K562 (cell line): ENCODE results near the gene STT3A. TPM values are rescaled to one million over a fixed set of nuclear protein-coding genes. Genes with fewer than 3 reads are reported as not detected.
A peak's percentile ranks its signal among the peaks of the same experiment; 100 is the strongest.

Source experiments
- CBFB ChIP-seq: sonication (generic); formaldehyde crosslinking; IDR thresholded peaks from 2 replicates; pipeline ENCODE4 v1.4.0; 2020; ENCODE audit warnings: mild to moderate bottlenecking, missing genetic modification reagents
- CCNT2 ChIP-seq: IDR thresholded peaks from 2 replicates; pipeline ENCODE4 v1.6.1; 2011; ENCODE audit warnings: borderline replicate concordance, low read depth, mild to moderate bottlenecking, moderate library complexity, mixed read lengths, low read length; ENCODE audit not compliant: insufficient read length; ENCODE audit errors: extremely low read depth
- CREB1 ChIP-seq, 2 experiments: sonication (generic) in 1 of 2; formaldehyde crosslinking in 1 of 2; IDR thresholded peaks; 2 replicates each; pipeline versions ENCODE4 v1.6.1 to v1.8.0; 2012 to 2022; ENCODE audit warnings: inconsistent platforms in 1 of 2, mild to moderate bottlenecking in 1 of 2, missing genetic modification reagents in 1 of 2, moderate library complexity in 1 of 2
- DIDO1 ChIP-seq: fragments of 450-650 bp; IDR thresholded peaks from 2 replicates; pipeline ENCODE4 v1.6.1; 2016; ENCODE audit warnings: low read depth, missing biosample characterization, missing genetic modification characterization
- FOXJ2 ChIP-seq: fragments of 200-800 bp; sonication (Bioruptor generic); IDR thresholded peaks from 2 replicates; pipeline ENCODE4 v1.6.1; 2016; ENCODE audit warnings: missing genetic modification characterization, missing compliant biosample characterization
- GTF2E2 ChIP-seq: fragments of 200-800 bp; sonication (Bioruptor generic); IDR thresholded peaks from 2 replicates; pipeline ENCODE4 v1.6.1; 2016; ENCODE audit warnings: missing genetic modification characterization, missing compliant biosample characterization
- HMG20B ChIP-seq: fragments of 250-450 bp; sonication (Bioruptor Pico); IDR thresholded peaks from 2 replicates; pipeline ENCODE4 v1.5.0; 2021; ENCODE audit warnings: mild to moderate bottlenecking
- KLF10 ChIP-seq: fragments of 250-450 bp; sonication (Bioruptor Pico); IDR thresholded peaks from 2 replicates; pipeline ENCODE4 v1.6.1; 2021; ENCODE audit warnings: matching md5 sums
- KLF13 ChIP-seq: fragments of 450-650 bp; IDR thresholded peaks from 2 replicates; pipeline ENCODE4 v1.6.1; 2016; ENCODE audit warnings: missing genetic modification characterization, low read depth, mild to moderate bottlenecking, missing compliant biosample characterization, moderate library complexity, borderline replicate concordance
- MIER1 ChIP-seq: fragments of 450-650 bp; IDR thresholded peaks from 2 replicates; pipeline ENCODE4 v1.6.1; 2016; ENCODE audit warnings: antibody characterized with exemption, mild to moderate bottlenecking, low read depth
- NCOA1 ChIP-seq: fragments of 450-650 bp; IDR thresholded peaks from 2 replicates; pipeline ENCODE4 v1.6.1; 2016; ENCODE audit warnings: low read depth
- NR4A1 ChIP-seq, 2 experiments: fragments of 250-450 bp in 1 of 2; fragments of 450-650 bp in 1 of 2; sonication (Bioruptor Pico) in 1 of 2; IDR thresholded peaks; 2 replicates each; pipeline versions ENCODE4 v1.4.0 to v1.6.1; 2016 to 2020; ENCODE audit warnings: mild to moderate bottlenecking in 2 of 2, missing compliant biosample characterization in 1 of 2, missing genetic modification characterization in 1 of 2, moderate library complexity in 1 of 2
- PCBP1 ChIP-seq: fragments of 200-400 bp; formaldehyde crosslinking; IDR thresholded peaks from 2 replicates; pipeline ENCODE4 v1.6.1; 2018; ENCODE audit warnings: mild to moderate bottlenecking, low read depth, low read length; ENCODE audit not compliant: poor library complexity, severe bottlenecking
- RBM39 ChIP-seq: fragments of 200-400 bp; formaldehyde crosslinking; optimal IDR thresholded peaks from 2 replicates; pipeline ENCODE3; 2018; ENCODE audit warnings: low read depth, low read length
- RFX5 ChIP-seq: IDR thresholded peaks from 2 replicates; pipeline ENCODE4 v1.6.1; 2011; ENCODE audit warnings: low read depth, mild to moderate bottlenecking, improper control_type of control experiment, low read length
- SMAD1 ChIP-seq: fragments of 150-350 bp; IDR thresholded peaks from 2 replicates; pipeline ENCODE4 v1.6.1; 2014; ENCODE audit warnings: low read length, low read depth; ENCODE audit not compliant: partially characterized antibody
- SNIP1 ChIP-seq: fragments of 450-650 bp; IDR thresholded peaks from 2 replicates; pipeline ENCODE4 v1.7.1; 2017; ENCODE audit warnings: low read depth, mild to moderate bottlenecking
- SP2 ChIP-seq: IDR thresholded peaks from 2 replicates; pipeline ENCODE4 v1.6.1; 2011; ENCODE audit warnings: mild to moderate bottlenecking, low read depth, low read length, moderate library complexity; ENCODE audit not compliant: poor library complexity, severe bottlenecking; ENCODE audit errors: extremely low read depth
- TRIM28 ChIP-seq: fragments of 450-650 bp; IDR thresholded peaks from 2 replicates; pipeline ENCODE4 v1.6.1; 2017
- XRCC5 ChIP-seq: fragments of 200-400 bp; formaldehyde crosslinking; IDR thresholded peaks from 2 replicates; pipeline ENCODE4 v1.6.1; 2017; ENCODE audit warnings: low read depth, mild to moderate bottlenecking, low read length
- ZKSCAN8 ChIP-seq: fragments of 200-800 bp; sonication (Bioruptor generic); IDR thresholded peaks from 2 replicates; pipeline ENCODE4 v1.6.1; 2016; ENCODE audit warnings: missing genetic modification characterization, missing compliant biosample characterization
- ZNF197 ChIP-seq: fragments of 200-800 bp; sonication (Bioruptor generic); IDR thresholded peaks from 2 replicates; pipeline ENCODE4 v1.6.1; 2016; ENCODE audit warnings: low read depth, missing genetic modification characterization, missing compliant biosample characterization
- ZNF217 ChIP-seq: sonication (generic); formaldehyde crosslinking; IDR thresholded peaks from 2 replicates; pipeline ENCODE4 v1.8.0; 2022; ENCODE audit warnings: mild to moderate bottlenecking, missing genetic modification reagents
- ZNF384 ChIP-seq: IDR thresholded peaks from 2 replicates; pipeline ENCODE4 v1.6.1; 2012; ENCODE audit warnings: low read depth, low read length, improper control_type of control experiment
- ZNF445 ChIP-seq: fragments of 250-450 bp; sonication (Bioruptor Pico); IDR thresholded peaks from 2 replicates; pipeline ENCODE4 v1.4.0; 2020; ENCODE audit warnings: low read depth, mild to moderate bottlenecking, moderate library complexity
- ZNF589 ChIP-seq: fragments of 200-800 bp; sonication (Bioruptor generic); IDR thresholded peaks from 2 replicates; pipeline ENCODE4 v1.6.1; 2016; ENCODE audit warnings: low read depth, missing genetic modification characterization, missing compliant biosample characterization
- polyA plus RNA-seq, 8 experiments: library from polyadenylated mRNA; depleted of rRNA in 4 of 8; stranded (reverse) in 5 of 8; unstranded in 3 of 8; fragments of >200 nt; fragmentation: Nextera tagmentation in 2 of 8; fragmentation: Illumina TruSeq in 1 of 8; extraction: Ambion mirVana in 2 of 8; extraction: Trizol in 1 of 8; gene quantifications; 2 replicates each; pipeline versions ENCODE4 v1.2.1 to v1.2.3, GENCODE V29; 2011 to 2014; ENCODE audit warnings: inconsistent platforms in 1 of 8, missing spikeins in 1 of 8
- total RNA-seq, 7 experiments: library from RNA; depleted of rRNA in 6 of 7; stranded (reverse); fragments of >200 nt in 6 of 7; fragmentation: Illumina TruSeq in 2 of 7; extraction: Trizol in 2 of 7; gene quantifications; 2 replicates each; pipeline versions ENCODE4 v1.2.1 to v1.2.3, GENCODE V29; 2011 to 2021; ENCODE audit warnings: low replicate concordance in 1 of 7
- TF ChIP-seq, protein P1 (sequence below), 2 experiments: fragments of 450-650 bp in 1 of 2; sonication (generic) in 1 of 2; formaldehyde crosslinking in 1 of 2; IDR thresholded peaks in 1 of 2; conservative IDR thresholded peaks in 1 of 2; 2 replicates each; pipeline versions ENCODE4 v1.6.1 to v1.8.1; 2016 to 2023; ENCODE audit warnings: mild to moderate bottlenecking in 2 of 2, moderate library complexity in 2 of 2, inconsistent platforms in 1 of 2, missing genetic modification reagents in 1 of 2
- TF ChIP-seq, protein P2 (sequence below): sonication (generic); formaldehyde crosslinking; IDR thresholded peaks from 2 replicates; pipeline ENCODE4 v1.8.1; 2023; ENCODE audit warnings: mild to moderate bottlenecking, missing genetic modification reagents, moderate library complexity

STT3A gene
- total and polyA plus RNA-seq, 9 of the 15 experiments (the other 6 are each of a cell fraction or from before 2014, with no cell fraction given): 70.7 to 330 (median 192) TPM

- TF ChIP-seq ZNF217 (CRISPR knock-in tag) (no peak), NR4A1 (CRISPR knock-in tag; IDR thresholded peaks at IDR 0.05) (no peak), NR4A1 (tag; IDR thresholded peaks at IDR 0.05) (peak; percentile 45; the same call in 1 of the 2 replicates), RBM39 (no peak), SP2 (peak; percentile 51), KLF10 (CRISPR knock-in tag) (no peak), ZNF445 (CRISPR knock-in tag) (0 out of 2 replicates have a peak, but pooled peaks have one; percentile 25), MIER1 (no peak), DIDO1 (tag) (peak; percentile 17; the same call in 1 of the 2 replicates), GTF2E2 (tag) (no peak), ZNF384 (no peak), CCNT2 (peak; percentile 89), SMAD1 (no peak), CREB1 (IDR thresholded peaks at IDR 0.05) (no peak), CREB1 (CRISPR knock-in tag; IDR thresholded peaks at IDR 0.05) (no peak), HMG20B (CRISPR knock-in tag) (no peak), TRIM28 (no peak), ZNF589 (CRISPR knock-in tag) (peak; percentile 72; the same call in 1 of the 2 replicates), RFX5 (no peak), ZKSCAN8 (CRISPR knock-in tag) (peak; percentile 50; the same call in 1 of the 2 replicates), XRCC5 (no peak), SNIP1 (peak; percentile 46; the same call in 1 of the 2 replicates), ZNF197 (peak; percentile 73; the same call in 1 of the 2 replicates), CBFB (CRISPR knock-in tag) (peak; percentile 40; the same call in 1 of the 2 replicates), KLF13 (tag) (no peak; the same call in 1 of the 2 replicates), FOXJ2 (tag) (0 out of 2 replicates have a peak, but pooled peaks have one; percentile 66), NCOA1 (no peak), PCBP1 (no peak)
- TF ChIP-seq, protein P1, sequence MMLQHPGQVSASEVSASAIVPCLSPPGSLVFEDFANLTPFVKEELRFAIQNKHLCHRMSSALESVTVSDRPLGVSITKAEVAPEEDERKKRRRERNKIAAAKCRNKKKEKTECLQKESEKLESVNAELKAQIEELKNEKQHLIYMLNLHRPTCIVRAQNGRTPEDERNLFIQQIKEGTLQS (IDR thresholded peaks at IDR 0.05): no peak
- TF ChIP-seq, protein P1 (CRISPR knock-in tag; conservative IDR thresholded peaks at IDR 0.05): no peak
- TF ChIP-seq, protein P2, sequence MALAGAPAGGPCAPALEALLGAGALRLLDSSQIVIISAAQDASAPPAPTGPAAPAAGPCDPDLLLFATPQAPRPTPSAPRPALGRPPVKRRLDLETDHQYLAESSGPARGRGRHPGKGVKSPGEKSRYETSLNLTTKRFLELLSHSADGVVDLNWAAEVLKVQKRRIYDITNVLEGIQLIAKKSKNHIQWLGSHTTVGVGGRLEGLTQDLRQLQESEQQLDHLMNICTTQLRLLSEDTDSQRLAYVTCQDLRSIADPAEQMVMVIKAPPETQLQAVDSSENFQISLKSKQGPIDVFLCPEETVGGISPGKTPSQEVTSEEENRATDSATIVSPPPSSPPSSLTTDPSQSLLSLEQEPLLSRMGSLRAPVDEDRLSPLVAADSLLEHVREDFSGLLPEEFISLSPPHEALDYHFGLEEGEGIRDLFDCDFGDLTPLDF (CRISPR knock-in tag): no peak
Observed at GRCh38 chr11:125625225-125625629, 32.6 kb downstream of the STT3A start (continued).
